GM21367 (cell line): ENCODE data around the gene STON2.
"Not testable (repeated sequence)": the region's sequence is repeated elsewhere in the genome, so short reads cannot be mapped to it uniquely, and the experiment has no call there.

Source experiments
- ATAC-seq: cut with Tn5 transposase; IDR thresholded peaks from one replicate; pipeline ENCODE4 v1.9.1; 2021; ENCODE audit not compliant: unreplicated experiment

STON2 gene, protein sequence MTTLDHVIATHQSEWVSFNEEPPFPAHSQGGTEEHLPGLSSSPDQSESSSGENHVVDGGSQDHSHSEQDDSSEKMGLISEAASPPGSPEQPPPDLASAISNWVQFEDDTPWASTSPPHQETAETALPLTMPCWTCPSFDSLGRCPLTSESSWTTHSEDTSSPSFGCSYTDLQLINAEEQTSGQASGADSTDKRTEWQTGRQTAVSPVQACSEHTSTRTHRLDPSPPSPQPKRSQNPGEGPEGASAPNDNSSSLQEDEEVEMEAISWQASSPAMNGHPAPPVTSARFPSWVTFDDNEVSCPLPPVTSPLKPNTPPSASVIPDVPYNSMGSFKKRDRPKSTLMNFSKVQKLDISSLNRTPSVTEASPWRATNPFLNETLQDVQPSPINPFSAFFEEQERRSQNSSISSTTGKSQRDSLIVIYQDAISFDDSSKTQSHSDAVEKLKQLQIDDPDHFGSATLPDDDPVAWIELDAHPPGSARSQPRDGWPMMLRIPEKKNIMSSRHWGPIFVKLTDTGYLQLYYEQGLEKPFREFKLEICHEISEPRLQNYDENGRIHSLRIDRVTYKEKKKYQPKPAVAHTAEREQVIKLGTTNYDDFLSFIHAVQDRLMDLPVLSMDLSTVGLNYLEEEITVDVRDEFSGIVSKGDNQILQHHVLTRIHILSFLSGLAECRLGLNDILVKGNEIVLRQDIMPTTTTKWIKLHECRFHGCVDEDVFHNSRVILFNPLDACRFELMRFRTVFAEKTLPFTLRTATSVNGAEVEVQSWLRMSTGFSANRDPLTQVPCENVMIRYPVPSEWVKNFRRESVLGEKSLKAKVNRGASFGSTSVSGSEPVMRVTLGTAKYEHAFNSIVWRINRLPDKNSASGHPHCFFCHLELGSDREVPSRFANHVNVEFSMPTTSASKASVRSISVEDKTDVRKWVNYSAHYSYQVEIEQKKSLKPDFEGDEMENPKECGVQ

DNA sequence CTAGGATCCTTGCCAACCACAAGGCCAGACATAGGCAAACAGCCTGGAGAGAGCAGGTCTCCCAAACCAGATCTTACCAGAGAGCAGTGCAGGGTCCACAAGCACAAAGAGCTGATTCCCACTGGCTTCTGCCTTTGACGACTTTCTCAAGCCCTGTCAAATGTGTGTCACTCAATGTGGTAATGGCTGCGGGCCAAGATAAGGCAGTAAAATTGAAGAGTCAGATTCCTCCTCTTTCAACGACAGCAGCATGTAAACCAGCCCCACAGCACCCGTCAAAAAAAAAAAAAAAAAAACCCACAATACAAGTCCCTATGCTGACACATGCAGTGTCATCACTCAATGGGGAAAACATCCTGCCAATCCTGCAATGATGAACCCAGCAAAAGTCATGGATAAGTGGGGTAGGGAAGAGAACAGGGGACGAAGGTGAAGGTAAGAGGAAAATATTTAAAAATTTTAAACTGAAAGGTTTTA is at the start of gene STON2:
Gene STON2 (minus strand): TSS at position 123 of the 477 bp plus-strand sequence. CDS start 1,942 bp downstream, outside the sequence.
- ATAC-seq = no peak

DNA sequence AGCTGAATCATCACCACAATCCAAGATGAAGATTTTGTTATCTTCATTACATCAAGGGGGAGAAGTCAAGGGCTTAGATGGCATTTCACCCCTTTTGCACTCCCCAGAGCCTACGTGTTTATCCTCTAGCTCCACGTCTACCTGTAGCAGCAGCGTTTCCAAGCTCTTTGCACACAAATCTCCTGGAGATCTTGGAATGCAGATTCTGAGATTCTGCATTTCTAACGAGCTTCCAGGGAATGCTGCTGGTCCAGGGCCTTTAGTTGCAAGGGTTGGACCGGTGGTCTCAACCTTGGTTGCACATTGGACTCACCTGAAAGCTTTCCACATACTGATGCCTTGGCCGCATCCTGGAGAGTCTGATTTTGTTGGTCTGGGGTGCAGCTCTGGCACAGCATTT is 49.5 kb upstream of the STON2 start:
- no peak for ATAC-seq

DNA sequence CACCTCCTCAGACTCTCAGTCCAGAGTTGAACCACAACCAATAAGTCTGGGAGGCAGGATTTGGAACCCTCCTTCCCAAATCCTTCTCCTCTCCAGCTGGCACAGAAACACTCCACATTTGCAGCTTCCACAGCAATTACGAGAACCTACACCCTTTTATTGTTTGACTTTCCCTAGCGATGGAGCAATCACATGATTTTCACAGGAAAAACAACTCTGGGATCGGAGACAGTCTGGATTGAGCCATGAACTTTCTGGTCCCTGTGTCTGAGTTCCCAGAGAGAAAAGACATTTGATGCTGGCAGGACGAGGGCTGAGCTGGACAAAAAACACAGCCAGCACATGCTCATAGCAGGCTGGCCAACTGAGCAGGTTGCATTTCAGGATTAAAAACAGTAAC is 49.0 kb upstream of the STON2 start:
- no peak for ATAC-seq

DNA sequence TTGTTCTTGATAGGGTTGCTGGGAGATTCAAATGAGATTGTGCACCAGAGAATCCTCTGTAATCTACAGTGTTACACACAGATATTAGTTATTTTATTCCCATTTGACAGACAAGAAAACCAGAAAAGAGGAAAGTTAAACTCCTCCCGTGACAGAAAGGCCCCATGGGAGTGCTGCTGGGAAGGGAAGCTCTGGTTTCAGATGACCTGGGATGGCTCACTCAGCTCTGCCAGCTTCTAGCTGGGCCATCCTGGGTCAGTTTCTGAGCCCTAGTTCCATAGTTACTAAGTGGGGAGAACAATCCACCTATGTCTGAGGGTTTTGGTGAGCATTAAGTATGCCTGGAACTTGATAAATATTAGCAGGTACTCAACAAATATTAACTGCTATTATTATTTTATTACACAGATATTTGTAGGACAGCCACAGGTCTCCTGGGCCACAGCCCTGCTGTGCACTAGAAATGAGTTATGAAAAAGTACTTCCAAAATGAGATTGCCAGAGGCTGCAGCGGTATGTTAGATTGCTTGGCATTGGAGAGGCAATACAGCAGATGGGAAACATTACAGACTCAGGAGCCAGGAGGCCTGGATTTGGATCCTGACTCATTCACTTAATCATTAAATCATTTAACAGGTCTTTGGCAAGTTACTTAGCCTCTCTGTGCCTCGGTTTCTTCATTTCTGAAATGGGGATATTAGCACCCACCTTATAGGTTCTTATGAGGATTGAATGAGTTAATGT is 47.1 kb upstream of the STON2 start:
- ATAC-seq = no peak

DNA sequence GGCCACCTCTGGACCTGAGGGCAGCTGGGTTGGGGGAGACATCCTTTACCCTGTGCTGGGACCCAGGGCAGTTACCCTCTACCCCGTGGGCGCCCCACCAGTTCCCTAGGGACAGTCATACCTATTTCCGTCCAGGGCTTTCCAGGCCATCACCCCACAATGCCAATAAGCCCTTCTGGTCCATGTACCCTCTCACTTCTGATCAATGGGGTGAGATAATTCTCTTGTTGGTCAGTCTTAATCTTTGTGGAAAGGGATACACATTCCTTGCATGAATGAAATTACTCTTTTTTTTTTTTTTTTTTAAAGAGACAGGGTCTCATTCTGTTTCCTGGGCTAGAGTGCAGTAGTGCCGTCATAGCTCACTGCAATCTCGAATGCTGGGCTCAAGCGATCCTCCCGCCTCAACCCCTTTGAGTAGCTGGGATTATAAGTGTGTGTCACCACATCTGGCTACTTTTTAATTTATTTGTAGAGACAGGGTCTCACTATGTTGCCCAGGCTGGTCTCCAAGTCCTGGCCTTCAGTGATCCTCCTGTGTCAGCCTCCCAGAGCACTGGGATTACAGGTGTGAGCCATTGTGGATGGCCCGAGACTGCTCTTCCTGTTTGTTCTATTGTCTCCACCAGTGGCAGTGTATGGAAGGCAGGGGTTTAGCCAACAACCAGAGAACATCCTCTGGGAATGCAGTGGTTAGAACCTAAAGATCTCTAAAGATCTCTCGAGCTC is 46.3 kb upstream of the STON2 start:
- ATAC-seq = no peak

DNA sequence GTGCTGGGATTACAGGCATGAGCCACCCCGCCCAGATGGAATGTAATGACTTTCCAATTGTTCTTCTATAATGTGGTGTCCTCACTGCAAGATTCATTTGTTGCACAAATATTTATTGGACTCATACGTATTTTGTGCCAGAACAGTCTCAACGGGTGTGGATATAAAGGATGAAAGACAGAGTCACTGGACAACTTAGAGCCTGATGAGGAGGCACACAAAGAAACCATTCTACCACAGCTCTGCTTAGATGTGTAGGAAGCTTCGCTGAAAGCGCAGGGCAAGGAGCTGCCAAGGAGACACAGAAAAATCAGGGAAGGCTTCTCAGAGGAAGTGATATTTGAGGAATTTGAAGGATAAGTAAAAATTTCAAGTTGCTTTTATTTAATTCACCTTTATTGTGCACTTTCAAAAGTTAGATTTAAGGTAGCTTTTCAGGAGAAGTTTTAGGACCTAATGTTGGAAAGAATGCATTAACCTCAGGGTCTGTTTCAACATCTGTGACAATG is 41.6 kb upstream of the STON2 start:
- ATAC-seq = no peak

DNA sequence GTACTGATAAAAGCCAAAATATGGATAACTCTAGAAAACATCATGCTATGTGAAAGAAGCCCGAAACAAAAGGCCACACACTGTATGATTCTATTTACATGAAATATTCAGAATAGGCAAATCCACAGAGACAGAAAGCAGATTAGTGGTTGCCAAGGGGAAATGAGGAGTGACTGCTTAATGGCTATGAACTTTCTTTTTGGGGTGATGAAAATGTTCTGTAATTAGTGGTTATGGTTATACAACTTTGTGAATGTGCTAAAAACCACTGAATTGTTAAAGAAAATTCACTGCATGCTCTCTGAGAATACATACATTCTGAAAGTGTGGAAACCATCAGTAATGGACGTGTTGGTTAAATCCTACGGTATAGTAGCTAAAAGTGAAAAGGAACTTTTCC is 39.9 kb upstream of the STON2 start:
- no peak for ATAC-seq

DNA sequence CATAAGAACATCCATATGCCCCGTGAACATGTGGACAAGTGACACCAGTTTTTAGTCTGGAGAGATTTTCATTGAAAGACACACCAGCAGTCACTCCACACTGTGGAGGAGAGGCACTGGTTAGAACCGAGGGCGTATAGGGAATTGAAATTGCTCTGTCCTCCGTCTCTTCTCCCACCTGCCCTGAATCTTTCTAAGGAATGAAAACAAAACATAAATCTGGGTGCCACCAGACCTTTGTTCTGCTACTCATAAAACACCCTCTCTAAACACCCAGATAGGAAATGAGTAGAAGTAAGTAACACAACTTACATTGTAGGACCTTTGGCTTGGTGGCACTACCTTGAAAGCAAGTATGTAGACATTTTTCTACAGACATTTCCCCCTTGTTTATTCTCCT is 37.1 kb upstream of the STON2 start:
- ATAC-seq = no peak

DNA sequence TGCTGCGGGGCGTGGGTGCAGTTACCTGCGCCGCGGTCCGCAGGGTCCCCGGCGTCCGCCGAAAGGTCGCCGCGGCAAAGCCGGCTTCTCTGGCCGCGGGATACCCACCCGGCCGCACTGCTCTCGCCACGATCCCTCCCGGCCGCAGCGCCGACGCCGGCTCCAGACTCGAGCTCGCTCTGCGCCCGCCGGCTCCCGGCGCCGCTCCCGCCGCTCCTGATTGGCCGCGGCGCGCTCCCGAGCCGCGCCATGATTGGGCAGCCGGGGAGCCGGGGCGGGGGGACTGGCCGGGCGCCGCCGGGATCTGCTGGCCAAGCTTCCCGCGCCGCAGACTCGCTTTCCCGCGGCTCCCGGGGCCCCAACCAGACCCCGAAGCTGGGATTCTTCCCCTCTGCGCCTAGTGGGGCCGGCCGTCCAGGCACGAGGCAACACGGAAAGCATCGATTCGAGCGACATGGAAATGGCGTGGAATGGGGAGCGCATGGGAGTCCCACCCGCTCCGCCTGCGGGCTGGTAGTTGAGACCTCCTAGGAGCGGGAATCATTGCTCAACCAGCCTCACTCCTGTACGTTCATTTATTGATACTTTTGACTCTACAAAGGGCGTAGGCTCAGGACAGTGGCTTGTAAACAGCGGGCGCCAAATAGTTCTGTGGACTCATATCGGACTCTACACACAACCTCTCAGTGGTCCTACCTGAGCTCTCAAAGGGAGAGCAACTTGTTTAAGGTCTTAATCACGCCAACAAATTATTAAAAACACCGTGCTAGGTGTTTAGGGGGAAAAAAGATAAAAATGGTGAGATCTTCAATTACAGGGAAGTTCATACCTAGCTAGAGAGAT is 36.4 kb upstream of the STON2 start:
- peak; percentile 87 for ATAC-seq

DNA sequence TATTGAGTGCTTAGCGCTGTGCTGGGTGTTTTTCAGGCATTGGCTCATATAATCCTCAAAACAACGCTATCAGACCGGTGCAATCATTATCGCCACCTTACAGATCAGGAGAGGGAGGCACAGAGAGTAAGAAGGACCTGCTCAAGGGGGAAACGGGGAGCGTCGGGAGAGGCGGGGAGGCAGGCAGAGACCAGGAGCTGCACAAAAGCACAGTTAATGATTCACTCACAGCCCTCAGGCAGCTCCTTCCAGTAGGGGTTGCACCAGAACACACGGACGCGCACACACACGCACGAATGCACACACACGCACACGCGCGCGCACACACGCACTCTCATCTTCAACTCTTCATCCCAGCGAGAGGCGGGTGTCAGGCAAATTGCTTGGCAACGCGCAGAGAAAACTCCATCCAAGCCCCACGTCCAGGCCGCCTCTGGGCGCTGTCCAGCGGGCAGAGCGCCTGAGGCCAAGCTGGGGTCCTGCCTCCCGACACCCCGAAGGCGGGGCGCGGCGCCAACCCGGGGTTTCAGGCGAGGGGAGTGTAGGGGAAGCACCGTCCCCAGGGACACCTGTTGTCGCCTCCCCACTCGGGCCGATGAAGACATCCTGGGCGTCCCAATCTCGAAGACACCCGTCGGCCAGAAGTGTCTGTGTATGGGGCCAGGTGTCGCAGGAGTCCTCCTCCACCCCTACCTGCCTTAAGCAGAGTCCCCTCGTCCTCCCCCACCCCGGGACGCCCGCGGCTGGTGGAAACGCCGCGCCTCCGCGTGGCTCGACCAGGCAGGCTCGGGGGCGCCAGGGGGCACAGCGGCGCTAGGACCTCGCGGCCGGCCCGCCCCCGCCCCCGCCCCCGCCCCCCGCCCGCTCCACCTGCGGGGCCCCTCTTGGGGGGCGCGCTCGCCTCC is 35.5 kb upstream of the STON2 start:
- peak; percentile 25 for ATAC-seq

DNA sequence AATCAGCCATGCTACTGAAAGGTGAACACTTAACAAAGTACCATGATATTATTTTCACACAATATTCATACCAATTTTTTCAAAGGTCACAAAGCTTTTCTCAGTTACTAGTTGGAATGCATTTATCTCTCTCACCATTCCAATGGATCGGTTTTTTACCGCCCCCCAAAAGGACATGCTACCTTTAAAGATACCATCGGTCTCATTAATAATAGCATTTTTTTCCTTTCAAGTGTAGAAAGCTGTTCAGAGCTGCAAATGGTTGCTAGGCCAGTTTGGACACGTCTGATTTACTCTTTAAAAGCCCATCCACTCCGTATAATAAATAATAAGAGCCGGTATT is 34.9 kb upstream of the STON2 start:
- ATAC-seq = no peak

DNA sequence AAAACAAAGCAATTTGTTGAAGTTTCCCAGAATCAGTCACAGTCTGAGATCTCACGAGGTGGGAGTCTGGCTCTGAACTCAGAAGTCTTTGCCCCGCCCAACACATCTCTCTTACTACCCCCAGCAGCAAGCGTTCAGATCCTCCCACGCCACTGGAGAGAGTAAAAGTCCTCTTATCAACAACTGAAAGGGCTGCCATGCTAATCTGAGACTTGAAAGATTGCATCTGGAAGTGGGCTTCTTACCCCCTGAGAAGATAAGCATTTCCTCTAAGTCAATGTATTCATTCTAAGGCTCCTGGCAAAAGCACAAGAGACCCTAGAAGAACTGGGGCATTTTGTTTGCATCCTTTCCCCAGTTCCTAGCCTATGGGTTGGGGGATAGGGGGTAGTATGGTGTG is 34.1 kb upstream of the STON2 start:
- no peak for ATAC-seq

DNA sequence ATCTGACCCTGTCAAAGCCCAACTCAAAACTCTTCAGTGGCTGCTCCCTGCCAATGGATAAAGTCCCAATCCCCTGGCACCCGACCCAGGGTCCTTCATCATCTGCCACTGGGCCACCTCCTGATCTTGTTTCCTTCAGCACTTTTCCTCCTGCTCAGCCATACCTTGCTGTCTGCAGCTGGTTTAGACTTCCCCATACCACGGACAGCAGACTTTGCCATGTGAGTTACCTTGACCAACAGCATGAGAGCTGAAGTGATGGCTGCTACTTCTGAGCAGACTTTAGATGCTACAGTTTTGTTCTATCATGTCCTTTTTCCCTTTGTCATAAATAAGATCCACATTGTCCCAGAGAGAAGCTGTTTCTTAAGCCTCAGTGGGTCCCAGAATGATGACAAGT is 33.3 kb upstream of the STON2 start:
- no peak for ATAC-seq

DNA sequence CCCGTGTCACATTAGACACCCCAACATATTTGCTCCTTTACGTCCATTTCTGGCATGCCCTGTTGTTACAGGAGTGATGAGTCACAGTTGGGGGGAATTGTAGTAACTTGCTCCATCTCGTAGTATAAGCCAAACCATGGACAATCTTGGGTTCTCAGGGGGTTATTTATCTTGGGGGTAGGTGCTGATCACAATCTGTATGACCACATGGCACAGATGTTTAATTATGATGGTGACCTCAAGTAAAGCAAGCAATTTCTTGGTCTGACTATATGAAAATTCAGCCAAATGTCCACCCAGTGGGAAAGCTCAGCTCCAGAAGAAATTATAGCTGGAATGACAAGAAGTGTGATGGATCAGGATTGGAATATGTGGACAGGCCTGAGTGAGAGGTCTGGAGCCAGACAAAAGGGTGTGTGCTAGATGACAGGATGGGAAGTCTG is 32.1 kb upstream of the STON2 start:
- no peak for ATAC-seq

DNA sequence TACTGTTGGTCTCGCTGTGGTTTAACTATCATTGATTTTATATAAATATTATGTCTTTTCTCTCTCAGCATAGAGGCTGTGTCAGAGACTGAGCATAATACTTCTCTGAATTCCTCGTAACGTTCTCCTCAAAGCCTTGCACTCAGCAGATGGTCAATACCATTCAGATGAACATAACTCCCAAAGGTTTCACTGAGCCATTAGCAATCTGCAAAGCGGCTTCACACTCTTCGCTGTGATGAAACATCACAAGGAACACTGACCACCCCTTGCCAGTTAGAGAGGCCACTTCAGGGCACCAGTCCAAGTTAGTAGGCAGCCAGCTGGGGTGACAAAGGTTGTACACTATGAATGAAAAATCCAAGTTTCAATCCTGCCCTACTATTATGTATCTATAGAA is 30.1 kb upstream of the STON2 start:
- no peak for ATAC-seq

DNA sequence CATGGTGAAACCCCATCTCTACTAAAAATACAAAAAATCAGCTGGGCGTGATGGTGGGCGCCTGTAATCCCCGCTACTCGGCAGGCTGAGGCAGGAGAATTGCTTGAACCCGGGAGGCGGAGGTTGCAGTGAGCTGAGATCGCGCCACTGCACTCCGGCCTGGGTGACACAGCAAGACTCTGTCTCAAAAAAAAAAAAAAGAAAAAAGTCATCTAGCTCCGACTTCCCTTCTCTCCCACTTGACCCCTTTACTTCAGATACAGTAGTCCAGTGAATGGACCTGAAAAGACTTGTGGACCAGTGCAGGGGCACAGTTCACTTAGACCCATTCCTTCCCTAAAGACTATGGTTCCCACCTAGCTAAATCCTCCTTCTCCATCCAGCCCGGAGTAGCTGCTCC is 29.6 kb upstream of the STON2 start:
- ATAC-seq = not testable (repeated sequence)

DNA sequence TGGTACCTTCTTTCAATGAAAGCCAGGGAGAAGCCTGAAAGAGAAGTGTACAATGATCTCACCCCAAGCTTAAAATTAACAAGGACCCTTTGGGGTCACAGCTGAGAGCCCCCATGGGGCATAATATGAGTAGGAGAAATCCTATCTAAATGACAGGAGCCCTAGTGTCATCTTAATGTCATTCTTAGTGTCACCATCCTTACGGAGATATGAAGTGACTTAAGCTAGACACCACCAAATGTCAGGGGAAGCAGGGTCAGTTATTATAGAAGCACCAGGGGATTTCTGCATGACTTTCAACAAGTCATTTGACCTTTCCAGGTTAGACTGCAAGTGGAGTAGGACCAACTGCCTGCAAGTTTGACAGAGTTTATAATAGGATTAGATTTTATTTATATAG is 28.9 kb upstream of the STON2 start:
- no peak for ATAC-seq

DNA sequence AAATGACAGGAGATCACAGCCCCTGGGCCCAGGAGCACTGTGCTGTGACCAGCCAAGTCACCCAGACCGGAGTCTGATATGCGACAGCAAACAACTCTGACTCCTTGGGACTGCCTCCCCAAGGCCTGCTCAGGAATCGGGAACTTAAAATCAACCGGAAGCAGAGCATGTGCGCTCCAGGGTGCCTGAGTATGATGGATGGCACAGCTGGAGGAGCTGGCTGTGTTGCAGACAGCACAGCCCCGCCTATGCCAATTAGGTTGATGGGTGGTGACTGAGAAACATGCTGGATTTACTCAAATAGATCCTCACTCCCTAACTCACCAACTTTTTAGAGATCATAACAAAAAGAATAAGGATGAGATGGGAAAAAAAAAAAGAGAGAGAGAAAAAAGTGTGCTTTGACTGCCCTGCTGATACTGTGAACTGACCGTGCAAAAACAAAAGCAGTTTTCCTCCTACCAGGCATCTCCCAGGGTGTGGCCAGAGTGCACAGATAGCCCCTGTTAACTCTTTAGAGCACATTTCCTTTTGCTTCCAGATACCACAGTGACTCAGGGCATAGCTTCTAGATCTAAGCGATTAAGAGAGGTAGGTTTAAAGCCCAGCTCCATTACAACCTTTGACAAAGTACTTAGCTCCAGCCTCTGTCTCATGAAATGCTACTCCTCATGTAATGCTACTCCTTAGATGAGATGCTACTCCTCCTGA is 27.4 kb upstream of the STON2 start:
- no peak for ATAC-seq
